GM18507 (cell line): ENCODE data around the gene VSIG10.
"Not testable (repeated sequence)": the region's sequence is repeated elsewhere in the genome, so short reads cannot be mapped to it uniquely, and the experiment has no call there.

Source experiments
- DNase-seq: peaks from one replicate; pipeline ENCODE4 v3.0.0; 2011; ENCODE audit warnings: low read depth; ENCODE audit not compliant: insufficient read length; ENCODE audit errors: extremely low spot score
- FAIRE-seq: peaks from 2 replicates; lab custom pipeline; 2011; peaks lifted over from hg19 to GRCh38; lab: Jason Lieb, UNC

Gene VSIG10

DNA sequence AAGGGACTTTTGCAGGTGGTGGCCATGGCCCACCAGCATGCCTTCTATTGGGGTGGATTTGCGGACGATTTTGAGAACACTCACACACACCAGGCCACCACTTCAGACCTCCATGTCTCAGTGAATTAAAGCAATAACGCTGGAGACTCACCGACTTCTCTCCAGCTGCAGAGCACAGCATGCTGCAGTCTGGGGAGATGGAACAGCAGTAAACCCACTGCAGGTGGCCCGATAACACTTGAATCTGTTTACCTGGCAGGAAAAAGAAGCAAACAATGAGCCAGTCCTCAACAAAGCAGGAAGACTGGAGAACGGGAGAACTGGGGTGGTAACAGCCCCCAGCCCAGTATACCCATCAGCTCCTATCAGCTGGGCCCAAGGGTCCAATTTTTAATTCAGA, 65.7 kb downstream of the VSIG10 start:
- DNase-seq (no peak), FAIRE-seq (no peak)

DNA sequence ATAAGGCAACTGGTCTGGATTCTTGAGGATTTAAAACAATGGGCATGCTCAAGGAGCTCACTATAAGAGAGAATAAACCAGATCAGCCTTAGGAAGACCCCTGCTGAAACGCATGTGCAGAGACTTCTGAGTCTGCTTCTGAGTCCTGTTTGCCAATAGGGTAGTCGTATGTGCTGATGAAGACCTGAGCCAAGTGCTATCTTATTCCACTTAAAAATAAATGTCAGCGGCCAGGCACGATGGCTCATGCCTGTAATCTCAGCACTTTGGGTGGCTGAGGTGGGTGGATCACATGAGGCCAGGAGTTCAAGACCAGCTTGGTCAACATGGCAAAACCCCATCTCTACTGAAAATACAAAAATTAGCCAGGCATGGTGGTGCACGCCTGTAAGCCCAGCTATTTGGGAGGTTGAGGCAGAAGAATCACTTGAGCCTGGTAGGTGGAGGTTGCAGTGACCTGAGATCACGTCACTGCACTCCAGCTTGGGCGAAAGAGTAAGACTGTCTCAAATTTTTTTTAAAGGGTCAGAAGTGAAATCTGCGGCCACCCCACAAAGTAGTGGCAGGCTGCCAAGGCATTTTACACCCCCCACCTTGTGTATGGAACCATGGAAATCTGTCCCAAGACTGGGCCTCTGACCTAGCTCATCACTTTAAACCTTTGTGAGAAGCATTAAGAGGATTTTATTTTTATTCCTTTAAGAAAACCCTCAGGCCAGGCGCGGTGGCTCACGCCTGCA, 67.0 kb downstream of the VSIG10 start:
- no peak for DNase-seq
- no peak for FAIRE-seq

DNA sequence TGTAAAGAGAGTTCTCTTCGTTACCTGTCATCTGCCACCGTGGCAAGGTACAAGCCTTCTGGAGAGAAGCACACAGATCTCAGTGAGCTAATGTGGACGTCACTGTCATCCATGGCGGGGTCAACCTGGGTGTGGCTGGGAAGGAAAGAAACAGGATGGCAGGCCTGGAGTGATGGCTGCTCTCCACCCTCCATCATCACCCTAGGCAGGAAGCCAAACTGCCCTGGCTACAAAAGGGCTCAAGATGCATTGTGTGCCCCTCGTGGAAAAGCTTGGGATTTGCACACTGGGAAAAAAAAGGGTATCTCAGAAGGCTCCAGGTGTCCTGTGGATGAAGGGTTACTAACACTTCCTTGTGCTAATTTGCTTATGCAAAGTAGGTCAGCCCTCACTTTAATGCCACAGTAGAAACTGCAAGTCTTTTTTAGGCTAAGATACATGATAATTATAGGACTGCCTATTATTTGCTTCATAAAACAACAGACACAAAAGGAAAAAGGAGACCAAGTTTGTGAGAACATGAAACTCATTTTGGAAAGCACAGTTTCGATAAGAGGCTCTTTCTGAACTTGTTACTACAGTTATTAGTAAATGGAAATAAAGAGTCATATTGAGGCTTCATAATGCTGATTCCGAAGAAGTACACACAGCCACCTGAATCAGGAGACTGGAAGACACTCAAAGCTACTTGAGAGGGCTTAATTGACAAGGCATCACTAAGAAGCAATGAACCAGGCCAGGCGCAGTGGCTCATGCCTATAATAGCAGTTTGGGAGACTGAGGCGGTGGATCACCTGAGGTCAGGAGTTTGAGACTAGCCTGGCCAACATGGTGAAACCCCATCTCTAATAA, 68.4 kb downstream of the VSIG10 start:
- FAIRE-seq, result peak; percentile 77
- no peak for DNase-seq

DNA sequence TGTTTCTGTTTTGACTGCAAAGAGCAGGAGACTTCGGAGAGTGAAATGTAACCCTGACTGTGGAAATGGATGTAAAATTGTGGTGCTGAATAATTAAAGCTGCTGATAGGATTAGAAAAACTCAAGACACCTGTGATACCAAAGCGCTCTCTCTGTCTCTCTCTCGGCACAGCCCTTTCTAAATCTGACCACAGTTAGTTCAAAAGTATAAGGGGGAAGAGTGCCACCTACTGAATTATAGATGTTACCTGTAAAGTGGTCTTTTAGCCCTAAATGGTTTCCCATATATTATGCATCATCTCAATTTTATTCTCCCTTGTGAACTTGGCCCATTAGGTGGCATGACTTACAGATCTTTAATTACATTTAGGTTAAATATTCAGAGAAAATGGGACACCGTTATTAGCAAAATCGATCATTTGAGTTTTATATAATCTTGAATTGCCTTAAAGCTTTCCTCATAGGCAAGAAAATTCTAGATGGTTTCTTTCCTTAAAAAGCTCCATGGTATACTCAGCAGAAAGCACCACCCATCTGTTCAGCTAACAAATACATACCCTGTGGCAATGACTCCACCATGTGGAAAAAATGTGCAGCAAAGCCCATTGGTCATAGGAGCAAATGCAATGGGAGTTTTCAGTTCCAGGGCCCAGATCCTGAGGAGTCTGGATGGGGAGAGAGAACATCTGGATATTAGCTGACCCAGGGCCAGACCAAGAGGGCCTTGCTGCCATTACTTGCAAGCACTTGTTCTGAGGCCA, 69.2 kb downstream of the VSIG10 start:
- FAIRE-seq (no peak), DNase-seq (no peak)

DNA sequence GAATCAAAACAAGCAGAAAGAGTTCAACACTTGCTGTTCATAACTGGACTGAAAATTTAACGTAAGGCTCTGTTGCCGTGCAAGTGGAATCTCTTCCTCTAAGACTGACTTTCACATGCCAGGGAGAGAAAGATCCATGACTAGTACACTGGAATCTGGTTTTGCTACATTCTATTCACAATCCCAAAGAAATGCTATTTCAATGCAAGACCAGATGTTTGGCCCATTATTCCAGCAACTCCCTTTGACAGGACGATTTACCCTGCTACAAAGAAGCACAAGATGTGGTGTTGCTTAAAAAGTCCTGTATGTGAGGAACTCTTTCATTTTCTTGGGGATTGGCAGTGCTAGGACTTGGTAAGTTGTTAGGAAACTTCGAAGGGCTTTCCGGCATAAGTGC, 69.9 kb downstream of the VSIG10 start:
- DNase-seq (no peak), FAIRE-seq (no peak)

DNA sequence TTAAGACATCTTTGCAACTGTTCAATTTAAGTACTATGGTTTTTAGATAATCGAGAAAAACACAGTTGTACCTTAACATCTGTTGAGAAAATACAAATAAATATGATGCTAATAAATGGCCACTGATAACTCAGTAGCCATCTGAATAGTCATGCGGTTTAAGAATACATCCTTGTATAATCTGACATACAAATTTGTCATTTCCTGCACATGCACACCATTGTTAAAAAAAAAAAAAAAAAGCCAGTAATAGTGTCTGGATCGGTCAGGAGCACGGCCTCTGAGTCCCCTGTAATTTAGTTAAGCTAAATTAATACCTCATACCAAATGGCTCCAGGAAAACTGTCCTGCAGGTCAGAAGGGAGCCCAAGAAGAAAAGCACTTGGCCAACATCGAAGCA, 70.5 kb downstream of the VSIG10 start:
- DNase-seq, result no peak
- no peak for FAIRE-seq

DNA sequence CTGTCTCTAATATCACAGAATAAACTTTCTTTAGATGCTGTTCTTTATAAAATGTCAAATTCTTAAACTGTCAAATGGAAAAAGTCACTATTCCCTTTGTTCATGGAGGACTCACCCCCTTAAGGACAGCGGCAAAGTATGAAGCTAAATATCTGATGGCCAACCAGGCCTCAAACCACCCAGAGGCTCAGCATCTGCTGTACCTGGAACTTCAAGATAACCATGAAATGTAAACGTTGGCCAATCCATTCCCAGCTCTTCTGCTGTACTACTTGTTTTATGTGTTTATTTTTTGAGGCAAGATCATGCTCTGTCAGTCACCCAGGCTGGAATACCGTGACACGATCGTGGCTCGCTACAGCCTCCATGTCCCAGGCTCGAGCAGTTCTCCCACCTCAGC, 71.6 kb downstream of the VSIG10 start:
- DNase-seq (no peak), FAIRE-seq (no peak)

DNA sequence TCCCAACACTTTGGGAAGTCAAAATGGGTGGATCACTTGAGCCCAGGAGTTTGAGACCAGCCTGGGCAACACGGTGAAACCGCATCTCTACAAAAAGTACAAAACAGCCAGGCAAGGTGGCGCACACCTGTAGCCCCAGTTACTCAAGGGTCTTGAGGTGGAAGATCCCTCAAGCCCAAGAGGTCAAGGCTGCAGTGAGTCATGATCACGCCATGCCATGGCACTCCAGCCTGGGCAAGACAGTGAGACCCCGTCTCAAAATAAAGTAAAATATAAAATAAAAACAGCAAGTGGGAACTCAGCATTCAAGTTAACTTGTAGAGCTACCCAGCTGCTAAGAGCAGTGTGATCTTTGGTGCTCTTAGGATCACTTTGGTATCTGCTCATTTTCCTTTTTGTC, 74.6 kb downstream of the VSIG10 start:
- no peak for FAIRE-seq
- DNase-seq, result no peak

DNA sequence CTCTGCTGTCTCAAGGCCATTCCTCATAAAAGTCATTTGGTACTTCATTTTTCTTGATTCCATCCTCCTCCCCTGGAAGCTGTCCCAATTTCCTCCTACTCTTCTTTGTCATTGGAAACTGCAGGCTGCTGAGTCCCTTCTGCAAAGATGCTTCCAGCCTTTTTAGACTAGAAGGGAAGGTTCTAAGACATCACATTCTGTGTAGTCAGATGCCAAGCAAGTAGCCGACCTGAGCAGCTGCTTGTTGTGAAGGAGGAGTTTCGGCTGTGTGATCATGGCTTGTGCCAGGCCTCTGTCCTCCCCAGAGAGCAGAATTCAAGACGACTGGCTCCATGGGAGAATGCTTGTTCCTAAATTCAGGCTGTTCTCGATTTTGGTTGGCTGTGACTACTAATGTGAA, 78.6 kb downstream of the VSIG10 start:
- no peak for DNase-seq
- no peak for FAIRE-seq

DNA sequence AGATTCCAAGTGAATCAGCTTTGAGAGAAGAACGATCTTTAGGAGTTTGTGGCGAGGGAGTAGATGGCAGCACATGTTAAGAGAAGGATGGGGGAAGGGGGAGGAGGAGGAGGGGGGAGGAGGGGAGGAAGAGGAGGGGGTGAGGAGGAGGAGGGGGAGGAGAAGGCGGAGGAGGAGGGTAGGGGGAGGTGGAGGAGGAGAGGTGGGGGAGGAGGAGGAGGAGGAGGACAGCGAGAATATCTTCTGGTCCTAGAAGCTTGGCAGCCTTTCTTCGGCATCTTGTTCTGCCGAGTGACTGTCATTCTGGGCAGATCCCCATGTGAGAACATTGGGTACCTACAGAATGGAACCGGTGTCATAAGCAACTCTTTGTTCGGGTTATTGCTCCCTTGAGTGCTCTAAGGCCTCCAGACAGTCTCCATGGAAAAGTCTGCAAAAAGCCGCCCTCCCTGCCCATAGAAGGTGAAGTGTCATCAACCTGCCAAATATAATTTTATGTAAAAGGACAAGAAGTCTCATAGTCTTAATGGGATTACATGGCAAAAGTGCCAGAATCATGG, 80.4 kb downstream of the VSIG10 start:
- FAIRE-seq, result no peak
- DNase-seq, result no peak

DNA sequence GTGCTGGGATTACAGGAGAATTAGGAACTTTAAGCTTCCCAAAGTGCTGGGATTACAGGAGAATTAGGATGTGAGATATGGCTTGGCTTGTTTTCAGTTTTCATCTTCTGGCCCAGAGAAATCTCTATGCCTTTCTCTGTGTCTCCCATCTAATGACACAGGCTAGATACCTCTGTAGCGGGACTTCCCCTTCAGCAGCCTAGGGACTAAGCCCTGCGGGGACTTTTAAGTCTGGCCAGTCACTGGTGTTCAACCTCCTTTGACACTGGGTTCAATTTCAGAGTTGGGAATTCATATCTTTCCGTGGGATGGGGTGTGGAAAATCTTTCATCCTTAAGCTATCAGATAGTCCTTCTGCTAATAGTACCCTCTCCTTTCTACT, 81.1 kb downstream of the VSIG10 start:
- no peak for FAIRE-seq
- no peak for DNase-seq

DNA sequence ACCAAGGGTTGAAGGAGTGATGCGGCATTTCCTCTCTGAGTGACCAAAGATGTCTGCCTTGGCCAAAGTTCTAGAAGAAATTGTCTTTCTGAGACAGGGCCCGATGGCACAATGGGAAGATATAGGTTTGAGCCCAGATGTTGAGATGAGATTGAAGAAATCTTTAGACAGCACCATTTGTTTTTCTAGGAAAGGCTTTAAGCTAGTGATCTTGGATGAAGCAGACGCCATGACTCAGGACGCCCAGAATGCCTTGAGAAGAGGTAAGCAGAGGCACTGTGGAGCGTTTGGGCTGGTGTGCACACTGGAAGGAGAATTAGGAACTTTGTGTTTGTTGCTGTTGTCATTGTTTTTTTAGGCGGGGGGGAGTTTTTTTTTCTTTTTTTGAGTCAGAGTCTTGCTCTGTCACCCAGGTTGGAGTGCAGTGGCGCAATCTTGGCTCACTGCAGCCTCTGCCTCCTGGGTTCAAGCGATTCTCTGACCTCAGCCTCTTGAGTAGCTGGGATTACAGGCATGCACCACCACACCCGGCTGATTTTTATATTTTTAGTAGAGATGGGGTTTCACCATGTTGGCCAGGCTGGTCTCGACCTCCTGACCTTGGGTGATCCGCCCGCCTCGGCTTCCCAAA, 81.6 kb downstream of the VSIG10 start:
- FAIRE-seq, DNase-seq: not testable (repeated sequence)

DNA sequence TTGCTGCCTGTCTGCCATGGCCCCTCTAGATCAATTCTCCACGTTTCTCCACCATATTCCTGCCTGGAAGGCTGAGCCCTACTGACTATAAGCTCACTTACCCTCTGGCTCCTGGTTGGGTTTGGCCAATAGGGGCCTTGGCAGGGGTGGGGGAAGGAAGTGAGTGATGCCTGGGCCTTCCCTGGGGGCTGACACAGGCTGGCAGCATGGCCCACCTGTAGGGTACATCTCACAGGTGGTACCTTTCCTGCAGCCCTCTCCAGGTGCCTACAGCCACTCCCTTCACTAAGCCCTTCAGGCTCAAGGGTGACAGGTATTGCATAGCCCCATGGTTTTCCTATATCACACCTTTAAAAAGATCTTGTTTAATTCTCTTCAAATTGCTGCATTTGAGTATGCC, 83.8 kb downstream of the VSIG10 start:
- FAIRE-seq, result no peak
- no peak for DNase-seq

DNA sequence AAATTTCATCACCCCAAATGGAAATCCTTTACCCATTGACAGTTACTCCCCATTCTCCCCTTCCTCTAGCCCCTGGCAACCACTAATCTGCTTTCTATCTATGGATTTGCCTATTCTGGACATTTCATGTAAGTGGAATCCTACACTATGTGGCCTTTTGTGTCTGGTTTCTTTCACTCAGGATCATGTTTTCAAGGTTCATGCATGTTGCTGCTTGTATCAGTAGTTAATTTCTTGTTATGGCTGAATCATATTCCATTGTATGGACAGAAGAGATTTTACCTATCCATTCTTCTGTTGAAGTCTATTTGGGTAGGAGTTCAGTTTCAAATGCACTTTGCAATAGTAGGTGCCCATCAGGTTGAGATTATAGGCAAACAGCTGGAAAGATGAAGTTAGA, 85.9 kb downstream of the VSIG10 start:
- DNase-seq (no peak), FAIRE-seq (no peak)

DNA sequence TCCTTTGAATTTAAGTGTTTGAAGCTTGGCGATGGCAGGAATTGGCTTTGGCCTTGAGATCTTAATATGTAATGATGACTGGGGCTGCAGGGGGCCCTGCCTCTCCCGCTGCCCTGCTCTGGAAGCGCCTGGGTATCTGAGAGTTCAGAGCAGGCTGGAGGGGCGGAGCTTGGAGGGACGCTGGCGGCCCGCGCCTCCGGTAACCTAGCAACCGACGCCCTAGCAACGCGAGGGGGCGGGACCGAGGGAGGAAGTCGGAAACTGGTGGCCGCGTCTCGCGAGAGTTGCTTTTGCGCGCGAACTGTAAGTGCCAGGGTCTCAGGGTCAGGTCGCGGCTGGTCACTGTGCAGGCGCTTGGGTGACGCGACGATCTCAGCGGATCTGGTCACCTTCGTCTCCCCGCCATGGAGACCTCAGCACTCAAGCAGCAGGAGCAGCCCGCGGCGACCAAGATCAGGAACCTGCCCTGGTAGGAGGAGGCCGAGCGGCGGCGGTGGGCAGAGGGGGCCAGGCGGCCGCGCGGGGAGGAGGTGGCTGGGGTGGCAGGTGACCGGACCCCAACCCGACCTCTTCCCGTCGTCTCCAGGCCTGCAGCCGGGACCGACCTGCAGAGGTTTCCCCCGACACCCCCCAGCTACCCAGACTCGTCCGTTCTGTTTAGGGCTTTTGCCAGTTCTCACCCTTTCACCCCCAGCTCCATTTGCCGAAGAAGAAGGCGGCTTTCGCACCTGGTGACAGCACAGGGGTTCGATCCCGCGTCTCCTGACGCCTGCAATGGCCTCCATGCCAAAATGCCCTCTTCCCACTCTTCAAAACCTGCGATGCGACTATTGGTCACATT, 87.2 kb downstream of the VSIG10 start, which contains the start of gene RFC5:
TSS of gene RFC5 (plus strand) at position 280 of the 841 bp plus-strand sequence. CDS start at position 405, 125 bp downstream.
- peak; percentile 98 for DNase-seq
- peak; percentile 95 for FAIRE-seq

DNA sequence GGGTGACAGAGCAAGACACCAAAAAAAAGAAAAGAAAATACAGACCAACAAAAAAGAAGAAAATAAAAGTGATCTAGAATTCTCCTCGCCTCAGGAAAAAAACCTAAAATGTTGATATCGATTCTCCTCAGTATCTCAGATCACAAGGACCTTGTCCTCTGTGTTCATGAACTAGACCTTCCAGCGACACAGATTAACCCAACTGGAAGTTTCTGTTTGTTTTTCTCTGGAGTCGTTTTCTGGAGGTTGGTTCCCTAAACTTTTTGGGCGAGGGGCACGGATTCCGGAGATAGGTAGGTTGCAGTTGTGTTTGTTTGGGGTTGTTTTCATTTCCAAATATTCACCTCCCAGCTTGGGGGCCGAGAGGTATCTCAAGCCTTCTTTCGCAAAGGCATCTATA, 87.9 kb downstream of the VSIG10 start:
- FAIRE-seq (no peak), DNase-seq (no peak)

DNA sequence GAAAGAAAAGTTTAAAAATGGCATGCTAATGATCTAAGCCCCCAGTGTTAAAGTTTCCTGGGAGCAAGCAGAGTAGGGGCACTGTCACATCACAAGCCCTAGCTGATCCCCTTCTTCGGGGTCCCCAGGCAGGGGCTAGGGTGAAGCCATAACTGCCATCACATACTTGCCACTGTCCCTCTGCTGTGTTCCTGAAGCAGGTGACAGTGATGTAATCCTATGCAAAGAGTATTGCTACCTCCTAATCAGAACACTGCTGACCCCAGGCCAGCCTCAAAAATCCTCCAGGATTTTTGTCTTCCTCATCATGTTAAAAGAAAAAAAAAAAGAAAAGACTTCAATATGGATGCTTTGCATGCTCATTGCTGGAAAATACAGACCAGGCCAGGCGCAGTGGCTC, 88.5 kb downstream of the VSIG10 start:
- no peak for DNase-seq
- FAIRE-seq, result no peak
